ENCODE results near the gene SLC4A1AP. TPM values are rescaled to one million over a fixed set of nuclear protein-coding genes. Genes with fewer than 3 reads are reported as not detected.
A peak's percentile ranks its signal among the peaks of the same experiment; 100 is the strongest.

The SLC4A1AP gene
- total and polyA plus RNA-seq, 2 of the 13 experiments (the other 11 are each of a cell fraction or from before 2014, with no cell fraction given), result 15.3 to 44.6 TPM

- in situ Hi-C loops (cut with HindIII; ENCODE audit: extremely low pct_ligation_motif_present, low pct_unique_long_range_greater_than_20kb), result loop anchor here (5.0 to 10.0 kb wide), 2 partner anchors 46 to 689 kb away; partner anchors contain the start of gene FOSL2
- peak; percentile 69 for FAIRE-seq
- DNase-seq (ENCODE audit: low spot score), result peak; percentile 53
- TF ChIP-seq ZNF792 (CRISPR knock-in tag; IDR thresholded peaks at IDR 0.05), result no peak
- TF ChIP-seq RXRA (CRISPR knock-in tag; IDR thresholded peaks at IDR 0.05), result peak; percentile 31; the same call in 1 of the 2 replicates
- peak; percentile 25; the same call in 1 of the 2 replicates for TF ChIP-seq HMG20A (CRISPR knock-in tag; IDR thresholded peaks at IDR 0.05; ENCODE audit: borderline replicate concordance)
- TF ChIP-seq, protein P1, sequence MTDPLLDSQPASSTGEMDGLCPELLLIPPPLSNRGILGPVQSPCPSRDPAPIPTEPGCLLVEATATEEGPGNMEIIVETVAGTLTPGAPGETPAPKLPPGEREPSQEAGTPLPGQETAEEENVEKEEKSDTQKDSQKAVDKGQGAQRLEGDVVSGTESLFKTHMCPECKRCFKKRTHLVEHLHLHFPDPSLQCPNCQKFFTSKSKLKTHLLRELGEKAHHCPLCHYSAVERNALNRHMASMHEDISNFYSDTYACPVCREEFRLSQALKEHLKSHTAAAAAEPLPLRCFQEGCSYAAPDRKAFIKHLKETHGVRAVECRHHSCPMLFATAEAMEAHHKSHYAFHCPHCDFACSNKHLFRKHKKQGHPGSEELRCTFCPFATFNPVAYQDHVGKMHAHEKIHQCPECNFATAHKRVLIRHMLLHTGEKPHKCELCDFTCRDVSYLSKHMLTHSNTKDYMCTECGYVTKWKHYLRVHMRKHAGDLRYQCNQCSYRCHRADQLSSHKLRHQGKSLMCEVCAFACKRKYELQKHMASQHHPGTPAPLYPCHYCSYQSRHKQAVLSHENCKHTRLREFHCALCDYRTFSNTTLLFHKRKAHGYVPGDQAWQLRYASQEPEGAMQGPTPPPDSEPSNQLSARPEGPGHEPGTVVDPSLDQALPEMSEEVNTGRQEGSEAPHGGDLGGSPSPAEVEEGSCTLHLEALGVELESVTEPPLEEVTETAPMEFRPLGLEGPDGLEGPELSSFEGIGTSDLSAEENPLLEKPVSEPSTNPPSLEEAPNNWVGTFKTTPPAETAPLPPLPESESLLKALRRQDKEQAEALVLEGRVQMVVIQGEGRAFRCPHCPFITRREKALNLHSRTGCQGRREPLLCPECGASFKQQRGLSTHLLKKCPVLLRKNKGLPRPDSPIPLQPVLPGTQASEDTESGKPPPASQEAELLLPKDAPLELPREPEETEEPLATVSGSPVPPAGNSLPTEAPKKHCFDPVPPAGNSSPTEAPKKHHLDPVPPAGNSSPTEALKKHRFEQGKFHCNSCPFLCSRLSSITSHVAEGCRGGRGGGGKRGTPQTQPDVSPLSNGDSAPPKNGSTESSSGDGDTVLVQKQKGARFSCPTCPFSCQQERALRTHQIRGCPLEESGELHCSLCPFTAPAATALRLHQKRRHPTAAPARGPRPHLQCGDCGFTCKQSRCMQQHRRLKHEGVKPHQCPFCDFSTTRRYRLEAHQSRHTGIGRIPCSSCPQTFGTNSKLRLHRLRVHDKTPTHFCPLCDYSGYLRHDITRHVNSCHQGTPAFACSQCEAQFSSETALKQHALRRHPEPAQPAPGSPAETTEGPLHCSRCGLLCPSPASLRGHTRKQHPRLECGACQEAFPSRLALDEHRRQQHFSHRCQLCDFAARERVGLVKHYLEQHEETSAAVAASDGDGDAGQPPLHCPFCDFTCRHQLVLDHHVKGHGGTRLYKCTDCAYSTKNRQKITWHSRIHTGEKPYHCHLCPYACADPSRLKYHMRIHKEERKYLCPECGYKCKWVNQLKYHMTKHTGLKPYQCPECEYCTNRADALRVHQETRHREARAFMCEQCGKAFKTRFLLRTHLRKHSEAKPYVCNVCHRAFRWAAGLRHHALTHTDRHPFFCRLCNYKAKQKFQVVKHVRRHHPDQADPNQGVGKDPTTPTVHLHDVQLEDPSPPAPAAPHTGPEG (CRISPR knock-in tag; IDR thresholded peaks at IDR 0.05), result no peak
- TF ChIP-seq AKAP8 (CRISPR knock-in tag; IDR thresholded peaks at IDR 0.05), result no peak
- TF ChIP-seq ZSCAN31 (CRISPR knock-in tag; IDR thresholded peaks at IDR 0.05; ENCODE audit: low read depth), result no peak
- TF ChIP-seq ZNF264 (CRISPR knock-in tag; IDR thresholded peaks at IDR 0.05), result no peak
- no peak for TF ChIP-seq HNF4G (IDR thresholded peaks at IDR 0.05; ENCODE audit: borderline replicate concordance, low read depth, low read length)
- TF ChIP-seq HNF4G (CRISPR knock-in tag; IDR thresholded peaks at IDR 0.05; ENCODE audit: borderline replicate concordance, low read depth), result no peak
- peak; percentile 17; the same call in 1 of the 2 replicates for TF ChIP-seq ATF7 (IDR thresholded peaks at IDR 0.05)
- TF ChIP-seq ATF7 (CRISPR knock-in tag; IDR thresholded peaks at IDR 0.05), result no peak
- no peak for TF ChIP-seq THAP9 (CRISPR knock-in tag; IDR thresholded peaks at IDR 0.05; ENCODE audit: borderline replicate concordance)
- peak; percentile 46 for TF ChIP-seq SAP130 (CRISPR knock-in tag; IDR thresholded peaks at IDR 0.05; ENCODE audit: low read depth)
- no peak for TF ChIP-seq CEBPB (IDR thresholded peaks at IDR 0.05; ENCODE audit: borderline replicate concordance, low read depth, low read length)
- TF ChIP-seq ZNF335 (CRISPR knock-in tag; IDR thresholded peaks at IDR 0.05), result 0 out of 2 replicates have a peak, but pooled peaks have one; percentile 26
- no peak for TF ChIP-seq ZNF124 (CRISPR knock-in tag; IDR thresholded peaks at IDR 0.05)
Measured at GRCh38 chr2:27705851-27706622, 42.3 kb downstream of the SLC4A1AP start.

More at GRCh38 chr2:27705851-27706622, 42.3 kb downstream of the SLC4A1AP start:
- Histone ChIP-seq H3K27ac (ENCODE audit: extremely low read length, insufficient read depth, low read length) (no peak overlapping the region), H3K27me3 (ENCODE audit: control insufficient read depth in 1 of 2, insufficient read depth in 2 of 2, low read length in 2 of 2) (no peaks in the 10 kb centered on the region), H3K4me1 (ENCODE audit: insufficient read depth, low read length) (peaks cover 70% of the 10 kb centered on the region), H3K9ac (ENCODE audit: insufficient read depth, low read depth, low read length) (no peak overlapping the region), H3K4me2 (ENCODE audit: low read depth, low read length) (no peak overlapping the region), H2AFZ (ENCODE audit: low read length) (peak overlapping the region; percentile 22), H4K20me1 (ENCODE audit: insufficient read depth, low read length) (no peaks in the 10 kb centered on the region), H3K9me3 (ENCODE audit: low read length) (no peaks in the 10 kb centered on the region), H3K79me2 (ENCODE audit: insufficient read depth, low read length) (no peaks in the 10 kb centered on the region), H3K36me3 (replicated peaks in 1 of 2; ENCODE audit: control insufficient read depth in 1 of 2, insufficient read depth in 2 of 2, low read length in 2 of 2) (no peaks in the 10 kb centered on the region), H3K4me3 (replicated peaks in 1 of 3; ENCODE audit: insufficient read depth in 1 of 3, low read depth in 2 of 3, low read length in 3 of 3) (no peak overlapping the region)
- ChIA-PET CTCF (ENCODE audit: low intra/inter-chr PET ratio, low total read pairs) (no interaction called here), POLR2A (interaction anchor here (2.2 to 3.0 kb wide), 3 partner anchors 17 to 47 kb away, joined by 8 to 17 read pairs (median 13); no protein-coding TSS in a partner anchor)
- intact Hi-C loops (cut with micrococcal nuclease; ENCODE audit: unreplicated experiment), result loop anchor here (10.0 kb wide), 1 partner anchor 859 kb away; no protein-coding TSS in a partner anchor
- no peak for ATAC-seq
- WGBS (ENCODE audit: low lambda C conversion rate), result 51% methylated on average over 4 of the region's 4 CpGs
- TSS peak; percentile 80 for BruUV-seq (replicated peaks)

All from HepG2 (cell line).